Endodermal cell (in vitro differentiated cells): ENCODE data around the gene TMSB4X. TPM values are rescaled to one million over a fixed set of nuclear protein-coding genes. Genes with fewer than 3 reads are reported as not detected.
"Not testable (repeated sequence)": the region's sequence is repeated elsewhere in the genome, so short reads cannot be mapped to it uniquely, and the experiment has no call there.

ENCODE experiments used
- DNase-seq: peaks from one replicate; pipeline ENCODE4 v3.0.0-alpha.2; 2017
- H3K27ac ChIP-seq: 2 replicates; pipeline ENCODE4 v1.5.1; 2013; ENCODE audit warnings: mild to moderate bottlenecking, low read depth, low read length, moderate library complexity
- H3K27me3 ChIP-seq: 2 replicates; pipeline ENCODE4 v1.6.1; 2013; ENCODE audit warnings: mild to moderate bottlenecking, low read length, moderate library complexity; ENCODE audit not compliant: insufficient read depth, control insufficient read depth, poor library complexity, severe bottlenecking
- H3K36me3 ChIP-seq: 2 replicates; pipeline ENCODE4 v1.7.0; 2013; ENCODE audit warnings: mild to moderate bottlenecking, low read length, moderate library complexity; ENCODE audit not compliant: control insufficient read depth, insufficient read depth
- H3K4me1 ChIP-seq: one replicate; pipeline ENCODE4 v1.7.0; 2013; ENCODE audit warnings: low read length; ENCODE audit not compliant: control insufficient read depth, insufficient read depth
- H3K4me3 ChIP-seq: 2 replicates; pipeline ENCODE4 v1.5.1; 2013; ENCODE audit warnings: mild to moderate bottlenecking, low read length, moderate library complexity
- H3K9ac ChIP-seq: 2 replicates; pipeline ENCODE4 v1.6.1; 2013; ENCODE audit warnings: mild to moderate bottlenecking, low read length, moderate library complexity; ENCODE audit not compliant: poor library complexity, severe bottlenecking; ENCODE audit errors: extremely low read depth
- H3K9me3 ChIP-seq: 2 replicates; pipeline ENCODE4 v1.6.1; 2013; ENCODE audit warnings: mild to moderate bottlenecking, low read length, moderate library complexity; ENCODE audit not compliant: control insufficient read depth
- H3K27ac Mint-ChIP-seq: 2 replicates; pipeline ENCODE4 v1.8.0; 2020; ENCODE audit warnings: mixed read lengths
- H3K27me3 Mint-ChIP-seq: 2 replicates; pipeline ENCODE4 v1.8.0; 2021; ENCODE audit warnings: mild to moderate bottlenecking, mixed read lengths; ENCODE audit not compliant: insufficient read depth
- H3K36me3 Mint-ChIP-seq: 2 replicates; pipeline ENCODE4 v1.8.0; 2020; ENCODE audit warnings: low read depth, mixed read lengths
- H3K4me1 Mint-ChIP-seq: 2 replicates; pipeline ENCODE4 v1.8.0; 2020; ENCODE audit warnings: mixed read lengths
- H3K4me3 Mint-ChIP-seq: 2 replicates; pipeline ENCODE4 v1.8.0; 2020; ENCODE audit warnings: mild to moderate bottlenecking, moderate library complexity, mixed read lengths
- H3K9me3 Mint-ChIP-seq: 2 replicates; pipeline ENCODE4 v1.8.0; 2020; ENCODE audit warnings: mild to moderate bottlenecking, mixed read lengths
- CTCF ChIP-seq: fragments of 200-600 bp; sonication (generic); conservative IDR thresholded peaks from 2 replicates; pipeline ENCODE4 v1.5.0; 2021; ENCODE audit warnings: antibody characterized with exemption, mild to moderate bottlenecking
- WGBS, 2 experiments: methylation state at CpG; one replicate each; pipeline versions ENCODE4 v1.1.5 to v1.1.7; 2013; ENCODE audit warnings: missing lambda C conversion rate in 2 of 2, mixed read lengths in 1 of 2; ENCODE audit not compliant: insufficient coverage in 1 of 2, insufficient read length in 1 of 2; 5-methylcytosine and 5-hydroxymethylcytosine counted together
- total RNA-seq, 2 donors: library from RNA; stranded (reverse); fragmentation: NEBNext Ultra II Directional in 1 of 2; extraction: Animal tissue kit (Norgen Biotek cat#: 25700) in 1 of 2; gene quantifications; 2 replicates in 1 of 2; 3 replicates in 1 of 2; pipeline ENCODE4 v1.2.1, GENCODE V29; 2021

The TMSB4X gene
- total RNA-seq, 2 donors from 2014 or later, result 1,539 to 2,456 TPM

GRCh38 chrX:12932244-12932643 is 42.7 kb upstream of the TMSB4X start:
- no peak for TF ChIP-seq CTCF
- Mint-ChIP-seq H3K27me3 (no peaks in the 10 kb centered on the region), H3K4me1 (no peaks in the 10 kb centered on the region), H3K36me3 (peaks cover 12% of the 10 kb centered on the region), H3K4me3 (no peak overlapping the region), H3K27ac (no peak overlapping the region), H3K9me3 (peaks cover 74% of the 10 kb centered on the region)
- no peaks in the 10 kb centered on the region for H3K36me3 ChIP-seq
- no peaks in the 10 kb centered on the region for H3K4me1 ChIP-seq
- DNase-seq, result no peak
- H3K9me3 ChIP-seq, result peaks cover 9% of the 10 kb centered on the region
- WGBS, 2 experiments, result no CpG with 5 or more reads among the region's 1 CpG
- no peak overlapping the region for H3K4me3 ChIP-seq
- no peaks in the 10 kb centered on the region for H3K27me3 ChIP-seq
- no peak overlapping the region for H3K27ac ChIP-seq
- H3K9ac ChIP-seq, result no peak overlapping the region

GRCh38 chrX:12934850-12935249 is 40.1 kb upstream of the TMSB4X start:
- Mint-ChIP-seq H3K4me3 (no peak overlapping the region), H3K27ac (no peak overlapping the region), H3K27me3 (no peaks in the 10 kb centered on the region), H3K4me1 (no peaks in the 10 kb centered on the region), H3K36me3 (peaks cover 8% of the 10 kb centered on the region), H3K9me3 (peaks cover 89% of the 10 kb centered on the region)
- WGBS, 2 experiments, result 86 to 96% methylated on average over 5 of the region's 5 CpGs
- Histone ChIP-seq H3K27me3 (no peaks in the 10 kb centered on the region), H3K9me3 (peaks cover 26% of the 10 kb centered on the region), H3K36me3 (no peaks in the 10 kb centered on the region), H3K4me3 (no peak overlapping the region), H3K4me1 (no peaks in the 10 kb centered on the region), H3K9ac (no peak overlapping the region), H3K27ac (no peak overlapping the region)
- no peak for DNase-seq
- TF ChIP-seq CTCF, result no peak

- DNase-seq, result no peak
- Mint-ChIP-seq H3K27ac (no peak overlapping the region), H3K36me3 (peaks cover 25% of the 10 kb centered on the region), H3K27me3 (no peaks in the 10 kb centered on the region), H3K4me1 (no peaks in the 10 kb centered on the region), H3K4me3 (no peak overlapping the region), H3K9me3 (peaks cover 92% of the 10 kb centered on the region)
- TF ChIP-seq CTCF, result no peak
- Histone ChIP-seq H3K27ac (no peak overlapping the region), H3K9me3 (peaks cover 29% of the 10 kb centered on the region), H3K9ac (no peak overlapping the region), H3K36me3 (no peaks in the 10 kb centered on the region), H3K4me1 (no peaks in the 10 kb centered on the region), H3K4me3 (no peak overlapping the region), H3K27me3 (no peaks in the 10 kb centered on the region)
- 100% methylated on average over 1 of the region's 1 CpG; no CpG with 5 or more reads in 1 of the 2 experiments for WGBS, 2 experiments
Measured at GRCh38 chrX:12936947-12937346, 38.0 kb upstream of the TMSB4X start.

GRCh38 chrX:12940471-12940870 is 34.4 kb upstream of the TMSB4X start:
- H3K4me1 Mint-ChIP-seq, H3K4me3 ChIP-seq, H3K36me3 ChIP-seq, H3K4me1 ChIP-seq, H3K27me3 Mint-ChIP-seq, H3K4me3 Mint-ChIP-seq, DNase-seq, H3K27me3 ChIP-seq, H3K27ac Mint-ChIP-seq, H3K27ac ChIP-seq, H3K9ac ChIP-seq: not testable (repeated sequence)
- H3K36me3 Mint-ChIP-seq, result peaks cover 27% of the 10 kb centered on the region
- 87% methylated on average over 7 of the region's 9 CpGs; no CpG with 5 or more reads in 1 of the 2 experiments for WGBS, 2 experiments
- peaks cover 83% of the 10 kb centered on the region for H3K9me3 Mint-ChIP-seq
- H3K9me3 ChIP-seq, result peaks cover 29% of the 10 kb centered on the region

GRCh38 chrX:12943592-12943991 is 31.3 kb upstream of the TMSB4X start:
- not testable (repeated sequence) for DNase-seq, H3K9me3 ChIP-seq, H3K4me1 ChIP-seq, H3K27ac ChIP-seq, H3K4me3 ChIP-seq, H3K9ac ChIP-seq, H3K27ac Mint-ChIP-seq, H3K27me3 Mint-ChIP-seq, H3K27me3 ChIP-seq, H3K36me3 ChIP-seq
- Mint-ChIP-seq H3K4me3 (peak overlapping the region; percentile 47), H3K36me3 (peaks cover 21% of the 10 kb centered on the region), H3K4me1 (peaks cover 27% of the 10 kb centered on the region), H3K9me3 (peaks cover 80% of the 10 kb centered on the region)
- WGBS, 2 experiments, result 97% methylated on average over 3 of the region's 6 CpGs; no CpG with 5 or more reads in 1 of the 2 experiments
